HG03103 (cell line): ENCODE results near the gene BCL2L11.

ENCODE experiments used
- ATAC-seq: cut with Tn5 transposase; IDR thresholded peaks from one replicate; pipeline ENCODE4 v1.9.1; 2021; ENCODE audit warnings: low read depth; ENCODE audit not compliant: unreplicated experiment

The BCL2L11 gene

DNA sequence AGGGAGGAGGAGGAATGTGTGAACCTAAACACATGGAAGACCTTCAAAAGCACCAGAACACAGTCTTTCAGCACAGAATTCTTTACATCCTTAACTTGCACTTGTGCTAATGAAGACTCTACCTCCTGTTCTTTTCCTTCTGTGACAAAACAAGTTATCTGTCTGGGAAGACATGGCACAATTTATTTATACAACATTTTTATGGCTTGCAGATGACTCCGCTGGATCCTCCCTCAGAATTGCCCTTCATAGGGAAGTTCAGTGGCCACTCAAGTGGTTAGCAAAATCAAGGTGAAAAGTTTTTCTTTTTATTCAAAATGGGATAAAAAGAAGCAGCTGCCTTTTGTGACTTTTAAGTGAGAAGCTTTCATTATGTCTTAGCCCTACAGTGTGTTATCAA is 21.4 kb downstream of the BCL2L11 start:
- no peak for ATAC-seq

DNA sequence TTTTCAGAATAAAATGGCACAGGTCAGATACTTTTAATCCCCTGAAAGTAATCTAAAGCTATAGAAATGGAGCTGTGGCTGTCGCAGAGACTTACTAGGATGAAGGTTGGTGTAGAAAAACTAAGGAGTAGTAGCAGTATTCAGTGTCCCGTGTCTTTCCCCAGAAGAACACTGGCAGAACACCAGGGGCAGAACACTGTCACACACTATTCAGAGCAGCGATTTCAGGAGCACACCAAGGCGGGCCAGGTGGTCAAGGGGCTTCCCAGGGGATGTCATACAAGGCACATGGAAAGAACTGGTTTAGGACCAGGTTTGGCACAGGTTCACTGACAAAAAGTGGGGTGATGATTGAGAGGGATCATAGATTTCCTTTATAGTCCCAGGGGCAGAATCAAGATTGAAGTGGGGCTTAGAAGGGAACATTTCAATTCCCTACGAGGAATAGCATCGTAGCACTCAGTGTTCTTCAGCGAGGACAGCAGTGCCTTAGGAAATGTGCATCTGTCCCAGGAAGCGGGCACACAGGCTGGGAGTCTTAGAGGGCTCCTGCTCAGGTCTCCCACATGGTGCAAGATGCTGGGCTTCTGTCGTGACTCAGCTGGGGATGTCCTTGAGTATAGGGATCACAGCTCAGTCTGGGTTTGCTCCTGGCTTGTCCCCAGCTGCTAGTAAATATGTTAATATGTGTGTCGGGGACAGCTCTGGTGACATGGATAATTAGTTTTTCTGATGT is 22.6 kb downstream of the BCL2L11 start:
- ATAC-seq, result no peak

DNA sequence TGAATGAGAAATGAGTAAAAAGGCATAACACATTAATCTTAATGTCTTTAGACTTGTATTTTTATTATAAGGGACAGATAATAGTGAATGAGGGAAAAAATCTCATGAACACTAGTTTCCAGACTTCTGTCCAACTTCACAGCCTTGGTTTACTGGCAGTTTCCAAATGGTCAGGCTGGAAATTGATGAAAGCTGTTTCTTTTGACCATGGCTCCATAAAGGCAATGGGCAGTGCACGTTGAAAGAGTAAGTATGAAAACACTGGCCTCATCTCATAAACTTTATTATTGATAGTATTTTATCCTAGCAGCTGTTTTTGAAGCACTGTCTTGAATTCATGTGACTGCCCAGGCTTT is 23.1 kb downstream of the BCL2L11 start:
- no peak for ATAC-seq

DNA sequence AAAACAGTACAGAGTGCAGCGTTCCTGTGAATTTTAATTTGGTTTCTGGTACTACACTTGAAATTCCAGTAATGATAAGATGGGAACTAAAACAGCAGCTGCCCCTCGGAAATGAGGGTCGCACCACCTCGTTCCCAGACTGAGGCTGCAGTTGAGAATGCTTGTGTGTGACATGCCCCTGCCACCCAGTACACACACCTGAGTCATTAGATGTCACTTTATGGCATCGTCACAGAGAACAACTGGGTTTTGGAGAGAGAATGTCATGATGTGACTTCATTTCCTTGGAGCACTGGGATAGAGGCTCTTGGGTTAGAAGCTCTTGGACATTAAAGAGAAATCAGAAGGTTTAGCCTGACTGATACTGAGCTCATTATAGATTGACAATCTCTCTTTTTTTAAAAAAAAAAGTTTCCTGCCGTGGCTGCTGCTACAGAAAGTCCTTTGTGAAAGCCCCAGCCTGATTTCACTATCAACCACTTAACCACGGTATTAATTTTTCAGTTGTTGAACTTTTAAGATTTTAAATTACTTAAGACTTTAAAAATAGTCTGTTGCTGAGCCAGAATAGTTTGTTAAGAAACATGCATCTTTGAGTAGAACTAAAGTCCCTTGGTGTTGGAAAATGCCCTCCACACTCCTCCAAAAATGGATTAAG is 24.5 kb downstream of the BCL2L11 start:
- ATAC-seq, result no peak

DNA sequence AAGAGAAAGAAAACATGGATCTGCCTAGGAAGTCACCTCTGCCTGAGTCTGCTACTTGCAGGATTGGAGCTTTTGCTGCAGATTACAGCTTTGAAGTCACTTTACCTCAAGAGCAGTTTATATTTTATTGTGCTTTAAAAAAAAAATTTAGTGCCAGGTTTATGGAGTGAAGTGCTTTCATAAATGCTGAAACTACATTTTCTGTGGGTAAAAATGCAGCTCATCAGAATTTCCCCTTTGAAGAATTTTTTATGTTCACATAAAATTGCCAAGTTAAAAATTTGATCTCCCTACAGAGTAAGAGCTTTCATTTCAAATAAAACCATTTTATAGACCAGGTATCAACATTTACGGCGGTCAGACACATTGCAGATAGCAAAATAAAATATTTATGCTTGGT is 25.2 kb downstream of the BCL2L11 start:
- no peak for ATAC-seq

DNA sequence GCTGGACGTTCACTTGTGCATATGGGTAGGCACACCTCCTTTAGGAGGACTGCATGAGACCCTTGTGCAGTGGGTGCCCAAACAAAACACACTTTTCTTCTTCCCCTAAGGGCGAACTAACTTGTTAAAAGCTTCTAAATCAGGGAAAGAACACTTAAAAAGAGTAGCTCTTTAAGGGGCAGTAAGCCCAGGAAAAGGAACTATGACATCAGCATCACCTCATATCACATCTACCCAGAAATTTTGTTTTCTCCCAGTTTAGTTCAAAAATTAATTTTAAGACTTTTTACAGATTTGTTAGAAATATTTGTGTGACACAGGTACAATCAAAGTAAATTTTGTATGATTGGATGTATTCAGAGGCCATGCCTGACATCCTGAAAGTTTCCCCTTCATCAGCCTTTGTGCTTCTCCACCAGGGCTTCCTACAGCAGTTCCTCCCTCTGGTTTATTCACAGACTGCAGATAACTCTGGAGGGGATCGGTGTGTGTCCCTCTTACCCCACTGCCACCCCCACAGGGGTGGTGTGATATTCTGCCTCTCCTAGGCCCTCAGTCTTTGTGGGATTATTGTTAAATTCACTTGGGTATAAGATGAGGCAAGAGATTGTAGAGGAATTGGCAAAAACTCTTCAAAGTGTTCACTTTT is 27.6 kb downstream of the BCL2L11 start:
- no peak for ATAC-seq

DNA sequence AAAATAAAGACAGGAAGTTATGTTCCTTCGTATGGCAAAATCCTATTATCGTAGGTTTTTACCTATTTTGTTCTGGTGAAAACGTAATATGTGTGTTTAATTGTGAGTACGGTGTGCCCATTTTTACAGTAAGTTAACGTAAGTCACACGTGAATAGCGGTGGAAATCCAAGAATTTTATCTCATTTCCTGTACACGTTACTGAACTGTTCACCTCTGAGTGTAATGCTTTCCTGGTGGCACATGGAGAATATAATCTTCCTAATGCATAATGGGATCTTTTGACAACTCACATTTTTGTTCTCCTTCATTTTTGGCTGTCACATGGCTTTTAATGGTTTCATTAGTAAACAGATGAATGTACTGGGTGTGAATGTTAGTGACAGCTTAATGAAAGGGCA is 28.2 kb downstream of the BCL2L11 start:
- no peak for ATAC-seq

DNA sequence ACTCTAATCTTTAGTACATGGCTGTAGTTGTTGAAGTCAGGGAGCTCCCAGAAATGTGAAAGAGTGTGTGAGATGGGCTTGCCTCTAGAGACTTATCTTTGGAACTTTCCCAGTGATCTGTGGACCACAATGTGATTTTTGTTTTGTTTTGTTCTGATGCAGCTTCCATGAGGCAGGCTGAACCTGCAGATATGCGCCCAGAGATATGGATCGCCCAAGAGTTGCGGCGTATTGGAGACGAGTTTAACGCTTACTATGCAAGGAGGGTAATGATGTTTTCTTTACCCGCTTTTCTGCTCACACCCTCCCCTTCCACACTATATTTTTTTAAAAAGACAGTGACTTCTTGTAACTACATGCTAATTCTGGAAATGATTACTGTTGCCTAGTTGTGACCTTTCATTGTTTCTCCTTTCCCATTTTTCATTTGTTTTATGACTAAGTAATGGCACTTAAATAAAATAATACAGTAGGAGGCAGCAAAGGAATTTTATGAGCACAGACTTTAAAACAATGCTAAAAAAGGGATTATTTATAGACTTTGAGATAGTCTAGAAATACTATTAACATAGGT is 29.3 kb downstream of the BCL2L11 start:
- no peak for ATAC-seq

DNA sequence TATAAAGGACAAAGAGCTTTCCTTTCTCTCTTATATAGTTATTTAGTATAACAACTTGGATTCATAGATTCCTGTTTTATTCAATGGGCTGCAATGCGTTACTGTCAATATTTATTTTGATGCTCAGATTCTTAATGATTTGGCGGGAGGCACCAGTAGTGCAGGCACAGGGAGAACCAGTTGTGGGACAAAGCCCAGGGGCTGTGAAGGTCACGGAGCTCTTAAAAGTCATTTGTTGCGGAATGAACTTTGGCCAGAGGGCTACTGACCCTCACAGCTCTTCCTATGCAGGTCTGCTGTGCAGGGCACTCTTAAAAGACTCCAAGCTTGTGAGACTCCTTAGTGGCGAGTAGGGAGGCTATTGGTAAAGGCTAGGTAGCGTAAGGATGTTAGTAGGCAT is 34.0 kb downstream of the BCL2L11 start:
- no peak for ATAC-seq

DNA sequence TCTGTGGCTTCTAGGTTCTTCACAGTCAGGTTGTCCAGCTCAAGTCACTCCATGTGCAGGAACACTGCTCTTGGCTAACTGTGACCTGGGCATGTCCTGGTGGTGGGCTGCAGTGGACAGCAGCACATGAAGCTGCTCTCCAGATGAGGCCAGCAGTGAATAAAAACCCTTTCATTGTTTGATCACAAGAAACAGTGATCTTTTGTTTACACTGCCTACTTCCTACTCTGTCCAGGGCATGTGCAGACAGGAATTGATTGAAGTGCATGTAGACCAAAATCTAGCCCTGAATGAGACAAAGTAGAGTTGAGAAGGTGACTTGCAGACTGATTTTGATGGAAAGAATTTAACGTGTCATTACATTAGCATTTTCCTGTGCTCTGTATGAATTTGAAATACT is 34.9 kb downstream of the BCL2L11 start:
- no peak for ATAC-seq

DNA sequence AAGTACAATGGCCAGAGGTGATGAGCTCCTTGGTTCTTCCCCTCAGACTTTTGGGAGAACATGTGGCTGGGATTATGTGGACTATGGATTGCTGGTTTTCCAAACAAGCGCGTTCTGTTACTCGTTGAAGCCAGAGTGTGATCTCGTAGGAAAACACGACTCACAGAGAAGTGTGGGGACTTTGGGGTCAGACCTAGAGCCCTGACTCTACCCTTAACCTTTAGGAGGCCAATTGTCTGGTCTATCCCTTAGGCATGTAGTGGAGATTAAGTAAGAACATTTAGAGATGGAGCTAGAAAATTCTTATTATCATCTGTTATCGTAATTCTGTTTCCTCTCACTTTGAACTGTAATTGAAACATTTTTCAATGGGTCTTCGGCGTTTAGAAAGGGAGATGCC is 35.8 kb downstream of the BCL2L11 start:
- ATAC-seq, result no peak

DNA sequence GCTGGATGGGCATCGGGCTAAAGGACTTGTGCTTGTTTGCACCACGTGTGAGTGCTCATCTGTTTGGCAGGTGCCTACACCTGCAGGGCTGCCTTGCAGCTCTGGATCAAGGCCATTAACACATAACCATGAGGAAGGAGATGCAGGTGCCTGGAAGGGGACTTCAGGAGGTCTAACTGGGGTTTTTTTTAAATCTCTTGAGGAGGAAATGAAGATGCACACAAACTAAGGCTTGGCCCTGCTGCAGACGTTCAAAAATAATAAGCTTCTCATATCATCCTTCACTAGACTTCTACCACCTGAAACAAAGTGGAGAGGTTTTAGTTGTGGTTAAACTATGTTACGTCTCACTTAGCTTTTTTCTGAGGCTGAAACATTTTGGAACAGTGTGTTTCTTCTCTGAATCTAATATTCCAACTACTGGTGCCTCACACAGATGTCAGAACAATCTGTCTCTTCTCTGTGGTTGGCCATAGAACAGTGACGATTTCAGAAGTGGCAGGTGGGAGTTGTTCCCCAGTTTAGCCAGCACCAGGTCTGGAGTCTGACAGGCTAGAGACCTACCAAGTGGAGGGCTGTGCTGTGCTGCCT is 36.5 kb downstream of the BCL2L11 start:
- ATAC-seq, result no peak

DNA sequence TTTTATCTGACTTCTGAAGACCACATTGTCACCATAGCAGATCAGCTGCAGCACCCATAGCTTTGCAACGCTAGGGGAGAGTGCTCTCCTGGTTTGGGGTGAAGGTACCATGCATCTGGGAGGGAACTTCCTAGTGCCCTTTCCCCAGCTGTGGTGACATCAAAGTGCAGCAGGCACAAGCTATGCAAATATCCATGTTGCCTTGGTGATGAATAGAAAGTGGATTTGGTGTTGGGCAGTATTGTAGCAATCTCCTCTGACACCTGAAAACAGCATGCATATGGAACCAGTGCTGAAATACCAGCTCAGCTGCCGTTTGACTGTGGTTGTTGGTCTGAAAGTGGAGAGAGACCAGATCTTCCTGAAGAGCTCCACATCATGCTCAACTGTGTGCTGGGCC is 37.1 kb downstream of the BCL2L11 start:
- ATAC-seq, result no peak

DNA sequence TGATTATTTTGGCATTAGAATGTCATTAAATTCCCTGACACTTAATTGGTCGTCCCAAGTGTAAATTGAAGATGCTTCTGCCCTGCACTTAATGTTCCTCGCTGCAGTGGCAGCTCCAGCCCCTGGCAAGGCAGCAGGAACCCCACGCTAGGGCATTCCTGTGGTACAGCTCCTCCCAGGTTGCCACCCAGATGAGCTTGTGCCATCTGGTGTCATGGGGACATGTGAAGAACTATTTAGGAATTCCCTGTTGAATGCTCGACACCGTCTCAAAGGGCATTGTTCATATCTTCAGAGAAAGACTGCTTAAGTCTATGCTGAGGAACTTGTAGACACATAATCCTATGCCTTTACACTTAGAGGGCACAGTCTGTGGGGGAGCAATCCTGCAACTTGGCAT is 38.9 kb downstream of the BCL2L11 start:
- no peak for ATAC-seq

DNA sequence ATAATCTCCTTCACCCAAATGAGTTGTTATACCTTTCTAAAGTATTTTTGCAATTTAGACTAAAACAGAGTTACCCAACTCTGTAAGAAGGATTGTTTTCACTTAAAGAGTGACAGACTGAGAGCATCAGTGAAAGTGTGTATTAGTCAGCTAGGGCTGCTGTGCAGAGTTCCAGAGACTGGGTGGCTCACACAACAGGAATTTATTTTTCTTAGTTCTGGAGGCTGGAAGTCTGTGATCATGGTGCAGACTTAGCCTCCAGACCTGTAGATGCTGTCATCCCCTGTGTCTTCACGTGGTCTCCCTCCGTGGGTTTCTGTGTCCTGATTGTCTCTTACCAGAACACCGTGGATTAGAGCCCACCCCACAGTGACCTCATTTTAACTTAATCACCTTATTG is 40.0 kb downstream of the BCL2L11 start:
- no peak for ATAC-seq

DNA sequence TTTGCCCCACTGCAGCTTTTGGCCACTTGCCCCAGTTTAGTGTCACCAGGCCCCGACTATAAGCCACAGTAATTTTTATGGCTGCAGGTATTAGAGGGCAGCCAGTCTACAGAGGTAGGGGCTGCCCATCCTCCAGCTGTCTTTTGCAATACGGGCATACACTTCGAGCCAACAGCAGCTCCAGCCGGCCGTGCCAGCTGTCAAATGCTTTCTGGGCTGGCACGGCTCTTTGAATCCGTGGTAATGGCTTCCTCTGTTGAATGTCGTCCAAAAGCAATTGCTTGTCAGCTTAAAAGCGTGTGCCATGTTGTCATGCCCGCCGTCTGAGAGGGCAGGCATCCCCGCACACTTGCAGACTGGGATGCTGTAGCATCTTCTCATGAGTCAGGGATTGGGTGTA is 41.3 kb downstream of the BCL2L11 start:
- no peak for ATAC-seq

DNA sequence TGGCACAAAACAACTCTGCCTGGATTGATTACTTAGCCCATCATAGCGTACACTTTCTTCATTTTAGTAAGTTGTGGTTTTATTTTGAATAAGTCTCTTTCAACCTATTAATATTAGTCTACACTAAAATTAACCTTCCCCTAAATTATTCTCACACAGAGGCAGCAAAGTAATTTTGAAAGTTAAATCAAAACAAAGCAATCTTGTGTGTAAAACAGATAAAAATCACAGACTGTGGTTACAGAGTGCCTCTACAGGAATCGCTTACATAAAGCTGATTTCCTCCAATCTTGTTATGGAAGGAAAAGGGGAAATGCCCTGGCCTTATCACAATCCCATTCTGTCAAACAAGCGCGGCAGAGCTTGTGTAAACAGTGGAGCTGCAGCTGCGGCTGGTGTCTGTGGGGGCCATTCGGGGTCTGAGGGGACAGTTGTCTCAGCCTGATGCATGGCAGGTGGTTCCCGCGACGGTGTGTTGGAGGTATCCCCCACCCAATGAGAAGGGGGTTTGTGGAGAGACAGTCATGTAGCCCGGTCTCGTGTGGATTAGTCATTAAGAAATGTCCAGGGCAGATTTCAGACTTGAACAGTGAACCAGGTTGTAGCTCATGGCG is 42.1 kb downstream of the BCL2L11 start:
- ATAC-seq, result no peak

DNA sequence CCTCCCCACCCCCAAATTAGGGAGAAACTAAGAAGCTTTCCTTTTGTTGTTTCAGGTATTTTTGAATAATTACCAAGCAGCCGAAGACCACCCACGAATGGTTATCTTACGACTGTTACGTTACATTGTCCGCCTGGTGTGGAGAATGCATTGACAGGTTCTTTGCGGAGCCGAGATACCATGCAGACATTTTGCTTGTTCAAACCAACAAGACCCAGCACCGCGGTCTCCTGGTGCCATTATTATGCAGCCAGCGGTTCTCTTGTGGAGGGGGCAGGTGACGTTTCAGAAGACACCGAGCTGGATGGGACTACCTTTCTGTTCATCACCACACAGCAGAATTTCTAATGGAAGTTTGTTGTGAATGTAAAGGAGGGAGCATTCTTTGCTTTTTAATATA is 43.4 kb downstream of the BCL2L11 start:
- no peak for ATAC-seq

DNA sequence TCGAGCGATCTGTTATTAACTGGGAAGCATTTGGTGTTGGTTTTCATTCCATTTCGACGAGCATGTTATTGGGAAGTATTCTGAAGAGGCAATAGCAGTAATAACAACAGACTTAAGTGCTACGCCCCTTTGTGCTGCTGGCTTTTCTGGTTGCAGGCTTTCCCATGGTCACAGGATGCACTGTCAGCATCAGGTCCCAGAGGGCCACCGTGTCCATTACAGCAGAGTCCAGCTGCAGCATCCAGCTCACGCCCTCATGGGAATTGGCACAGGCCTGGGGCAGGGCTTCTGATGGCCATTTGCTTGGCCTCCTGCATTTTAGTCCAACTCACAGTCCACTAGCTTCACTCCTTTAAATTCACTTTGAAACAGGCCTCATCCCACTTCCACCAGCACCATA is 44.4 kb downstream of the BCL2L11 start:
- no peak for ATAC-seq

DNA sequence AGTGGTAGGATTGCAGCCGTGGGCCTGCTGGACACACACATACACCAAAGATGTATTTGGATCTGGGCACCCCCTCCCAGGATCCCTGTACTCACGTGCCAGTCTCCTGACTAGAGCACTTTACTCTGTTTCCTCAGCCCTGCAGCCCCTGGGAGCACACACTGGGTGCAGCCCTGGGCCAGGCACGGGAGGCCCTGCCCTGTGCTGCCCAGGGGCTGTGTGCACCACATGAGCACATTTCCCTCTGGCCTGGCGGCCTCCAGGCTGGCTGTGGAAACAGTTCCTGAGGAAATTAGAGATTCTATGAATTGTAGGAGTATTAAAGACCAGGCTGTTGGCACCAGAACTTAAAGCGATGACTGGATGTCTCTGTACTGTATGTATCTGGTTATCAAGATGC is 45.4 kb downstream of the BCL2L11 start:
- no peak for ATAC-seq
